IMR-90 (cell line): ENCODE data around the gene NPLOC4. TPM values are rescaled to one million over a fixed set of nuclear protein-coding genes. Genes with fewer than 3 reads are reported as not detected.

ENCODE experiments used
- ATAC-seq: fragments of 200-7000 bp; cut with Tn5 transposase; 2 replicates; pipeline ENCODE4 v1.9.1; 2020; ENCODE audit warnings: low read depth, mild to moderate bottlenecking, moderate library complexity
- BruUV-seq: library from RNA; stranded (reverse); fragments of 400-500 nt; replicated peaks from 2 replicates; lab custom pipeline; 2021; lab: Mats Ljungman, UMichigan
- CTCF ChIA-PET: fragments of 300-600 bp; formaldehyde crosslinking; extraction: SDS; loops from one replicate; lab custom pipeline; 2021; ENCODE audit warnings: antibody characterized with exemption; lab: Yijun Ruan, JAX
- POLR2A ChIA-PET: fragments of 300-600 bp; sonication (Branson Sonifier 250); formaldehyde crosslinking; loops from one replicate; lab custom pipeline; 2022; ENCODE audit warnings: antibody characterized with exemption; ENCODE audit not compliant: unreplicated experiment; lab: Charles Lee
- DNase-seq: peaks from one replicate; pipeline ENCODE4 v3.0.0; 2013
- H2AFZ ChIP-seq: replicated peaks from 2 replicates; pipeline ENCODE3; 2013; ENCODE audit warnings: low read length, mild to moderate bottlenecking; ENCODE audit not compliant: poor library complexity
- H2AK5ac ChIP-seq: 2 replicates; pipeline ENCODE4 v1.6.1; 2013; ENCODE audit warnings: low read depth, low read length, inconsistent platforms
- H2AK9ac ChIP-seq: replicated peaks from 2 replicates; pipeline ENCODE3; 2013; ENCODE audit warnings: mild to moderate bottlenecking, low read depth, low read length, moderate library complexity; ENCODE audit not compliant: poor library complexity
- H2BK120ac ChIP-seq: 2 replicates; pipeline ENCODE4 v1.6.1; 2013; ENCODE audit warnings: low read depth, low read length, inconsistent platforms
- H2BK15ac ChIP-seq: 3 replicates; pipeline ENCODE4 v1.6.1; 2013; ENCODE audit warnings: low read depth, low read length, inconsistent platforms
- H2BK20ac ChIP-seq: 2 replicates; pipeline ENCODE4 v1.6.1; 2013; ENCODE audit warnings: low read depth, mild to moderate bottlenecking, inconsistent platforms, low read length, moderate library complexity
- H2BK5ac ChIP-seq: 2 replicates; pipeline ENCODE4 v1.6.1; 2013; ENCODE audit warnings: mild to moderate bottlenecking, low read depth, low read length, inconsistent platforms; ENCODE audit not compliant: poor library complexity, severe bottlenecking
- H3K14ac ChIP-seq: replicated peaks from 2 replicates; pipeline ENCODE4 v1.6.1; 2013; ENCODE audit warnings: low read depth, low read length, inconsistent platforms
- H3K18ac ChIP-seq: 2 replicates; pipeline ENCODE4 v1.6.1; 2013; ENCODE audit warnings: low read depth, low read length, control low read depth
- H3K23ac ChIP-seq: 2 replicates; pipeline ENCODE4 v1.6.1; 2013; ENCODE audit warnings: low read depth, low read length, inconsistent platforms
- H3K27ac ChIP-seq: 2 replicates; pipeline ENCODE4 v1.5.1; 2013; ENCODE audit warnings: mild to moderate bottlenecking, control low read depth, low read length; ENCODE audit not compliant: insufficient read depth
- H3K27me3 ChIP-seq: 2 replicates; pipeline ENCODE4 v1.6.1; 2013; ENCODE audit warnings: low read length; ENCODE audit not compliant: control insufficient read depth, insufficient read depth
- H3K36me3 ChIP-seq: 2 replicates; pipeline ENCODE4 v1.6.1; 2013; ENCODE audit warnings: low read length, mixed read lengths; ENCODE audit not compliant: control insufficient read depth, insufficient read depth
- H3K4ac ChIP-seq: 2 replicates; pipeline ENCODE4 v1.6.1; 2013; ENCODE audit warnings: low read depth, low read length, inconsistent platforms
- H3K4me1 ChIP-seq: 2 replicates; pipeline ENCODE4 v1.6.1; 2013; ENCODE audit warnings: low read length, mixed read lengths; ENCODE audit not compliant: control insufficient read depth, insufficient read depth
- H3K4me2 ChIP-seq: 2 replicates; pipeline ENCODE4 v1.6.1; 2013; ENCODE audit warnings: low read depth, mild to moderate bottlenecking, control low read depth, low read length, moderate library complexity
- H3K4me3 ChIP-seq: 2 replicates; pipeline ENCODE4 v1.5.1; 2013; ENCODE audit warnings: low read depth, mild to moderate bottlenecking, control low read depth, low read length, moderate library complexity; ENCODE audit not compliant: insufficient read depth
- H3K56ac ChIP-seq: 2 replicates; pipeline ENCODE4 v1.6.1; 2013; ENCODE audit warnings: low read length, inconsistent platforms; ENCODE audit not compliant: insufficient read depth; ENCODE audit errors: extremely low read depth
- H3K79me1 ChIP-seq, 2 experiments: 2 replicates each; pipeline ENCODE4 v1.6.1; 2013; ENCODE audit warnings: low read length in 2 of 2, inconsistent platforms in 1 of 2, low read depth in 1 of 2
- H3K9ac ChIP-seq: 2 replicates; pipeline ENCODE4 v1.6.1; 2013; ENCODE audit warnings: low read depth, low read length, control low read depth
- H3K9me1 ChIP-seq: 2 replicates; pipeline ENCODE4 v1.6.1; 2013; ENCODE audit warnings: low read length, inconsistent platforms; ENCODE audit not compliant: insufficient read depth
- H3K9me3 ChIP-seq: 2 replicates; pipeline ENCODE4 v1.6.1; 2013; ENCODE audit warnings: low read length; ENCODE audit not compliant: control insufficient read depth, insufficient read depth
- H4K20me1 ChIP-seq: 2 replicates; pipeline ENCODE4 v1.6.1; 2013; ENCODE audit warnings: low read length, inconsistent platforms; ENCODE audit not compliant: insufficient read depth
- H4K5ac ChIP-seq: 2 replicates; pipeline ENCODE4 v1.6.1; 2013; ENCODE audit warnings: mild to moderate bottlenecking, low read depth, low read length, control low read depth
- H4K8ac ChIP-seq, 2 experiments: 2 replicates each; pipeline ENCODE4 v1.6.1; 2013; ENCODE audit warnings: low read depth in 2 of 2, low read length in 2 of 2, control low read depth in 1 of 2, inconsistent platforms in 1 of 2
- H4K91ac ChIP-seq: 2 replicates; pipeline ENCODE4 v1.6.1; 2013; ENCODE audit warnings: low read depth, low read length, inconsistent platforms; ENCODE audit not compliant: insufficient read depth
- BHLHE40 ChIP-seq: fragments of 150-350 bp; IDR thresholded peaks from 2 replicates; pipeline ENCODE4 v1.6.1; 2016; ENCODE audit warnings: mild to moderate bottlenecking, low read depth, low read length
- CEBPB ChIP-seq: IDR thresholded peaks from 2 replicates; pipeline ENCODE4 v1.6.1; 2012; ENCODE audit warnings: low read depth, low read length, improper control_type of control experiment
- CHD1 ChIP-seq: IDR thresholded peaks from 2 replicates; pipeline ENCODE4 v1.6.1; 2012; ENCODE audit warnings: low read depth, low read length, improper control_type of control experiment
- MAFK ChIP-seq: IDR thresholded peaks from 2 replicates; pipeline ENCODE4 v1.6.1; 2012; ENCODE audit warnings: low read depth, low read length, improper control_type of control experiment
- MXI1 ChIP-seq: IDR thresholded peaks from 2 replicates; pipeline ENCODE4 v1.6.1; 2012; ENCODE audit warnings: low read depth, mild to moderate bottlenecking, low read length, moderate library complexity, borderline replicate concordance
- POLR2A ChIP-seq: IDR thresholded peaks from 2 replicates; pipeline ENCODE4 v1.6.1; 2012; ENCODE audit warnings: mild to moderate bottlenecking, low read depth, low read length
- RCOR1 ChIP-seq: IDR thresholded peaks from 2 replicates; pipeline ENCODE4 v1.6.1; 2012; ENCODE audit warnings: mild to moderate bottlenecking, low read length, improper control_type of control experiment; ENCODE audit not compliant: insufficient replicate concordance
- RFX5 ChIP-seq: IDR thresholded peaks from 2 replicates; pipeline ENCODE4 v1.8.0; 2012; ENCODE audit warnings: low read depth, mild to moderate bottlenecking, low read length, moderate library complexity
- WGBS, 2 experiments: methylation state at CpG; one replicate each; pipeline versions ENCODE4 v1.1.5 to v1.1.7; 2013; ENCODE audit warnings: missing lambda C conversion rate in 2 of 2; ENCODE audit not compliant: insufficient read length in 1 of 2; ENCODE audit errors: extremely low coverage in 2 of 2; 5-methylcytosine and 5-hydroxymethylcytosine counted together
- dilution Hi-C: fragments of 300-500 bp; cut with HindIII; formaldehyde crosslinking; loops from one replicate; pipeline ENCODE4 v1.14.3; 2018; ENCODE audit warnings: low sequenced_read_pairs; ENCODE audit not compliant: unreplicated experiment
- in situ Hi-C: fragments of 300-500 bp; cut with MboI; formaldehyde crosslinking; loops from 3 replicates; pipeline ENCODE4 v1.14.3; 2019; ENCODE audit warnings: low sequenced_read_pairs, inconsistent platforms, mixed read lengths
- intact Hi-C: fragments of 100-400 bp; cut with micrococcal nuclease; formaldehyde crosslinking; loops from 2 replicates; pipeline ENCODE4 v1.10.0; 2022
- polyA plus RNA-seq, 3 experiments: library from polyadenylated mRNA; depleted of rRNA; stranded (reverse); fragments of >200 nt; gene quantifications; 2 replicates each; pipeline ENCODE4 v1.2.3, GENCODE V29; 2012; ENCODE audit warnings: low replicate concordance in 1 of 3
- total RNA-seq: library from RNA; depleted of rRNA; stranded (reverse); fragments of >200 nt; gene quantifications from 2 replicates; pipeline ENCODE4 v1.2.3, GENCODE V29; 2012
- TF ChIP-seq, protein P1 (sequence below): conservative IDR thresholded peaks from 2 replicates; pipeline ENCODE4 v1.5.1; 2012; ENCODE audit warnings: mild to moderate bottlenecking, low read depth, low read length, improper control_type of control experiment
- TF ChIP-seq, protein P2 (sequence below): fragments of 150-350 bp; IDR thresholded peaks from 2 replicates; pipeline ENCODE4 v1.6.1; 2016; ENCODE audit warnings: low read depth, mild to moderate bottlenecking, low read length, moderate library complexity, borderline replicate concordance
- TF ChIP-seq, protein P3 (sequence below): fragments of 150-350 bp; IDR thresholded peaks from 2 replicates; pipeline ENCODE4 v1.6.1; 2017; ENCODE audit warnings: mild to moderate bottlenecking, antibody characterized with exemption, low read length, low read depth

Gene NPLOC4
- total and polyA plus RNA-seq, 2 of the 4 experiments (the other 2 are of a cell fraction) = 70.4 to 78.3 TPM

DNA sequence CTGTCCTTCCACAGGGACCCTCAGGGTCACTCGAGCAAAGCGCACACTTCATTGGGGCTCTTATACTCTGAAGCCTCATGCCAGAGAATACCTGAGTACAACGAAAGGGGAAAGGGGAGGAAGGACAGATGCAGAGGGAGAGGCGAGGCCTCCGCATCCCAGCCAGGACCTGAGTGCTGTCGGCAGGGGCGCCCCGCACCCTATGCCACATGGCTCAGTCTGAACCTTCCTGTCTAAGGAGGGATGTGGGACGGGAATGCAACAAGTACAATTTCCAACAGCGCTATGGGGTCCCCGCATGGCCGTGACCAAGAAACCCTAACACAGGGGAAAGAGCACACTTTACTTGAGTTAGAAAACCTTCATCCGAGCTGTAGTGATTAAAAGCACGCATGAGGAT lies 44.9 kb downstream of the NPLOC4 start:
- Histone ChIP-seq H4K8ac (no peak overlapping the region), H3K36me3 (peaks cover 62% of the 10 kb centered on the region), H3K56ac (no peak overlapping the region), H2AK5ac (no peak overlapping the region), H3K23ac (no peak overlapping the region), H3K4me3 (no peak overlapping the region), H3K4ac (no peak overlapping the region), H4K91ac (no peak overlapping the region), H3K27me3 (no peaks in the 10 kb centered on the region), H2BK5ac (no peak overlapping the region), H3K27ac (no peak overlapping the region), H3K79me1 (peaks cover 44 to 61% of the 10 kb centered on the region in 2 experiments), H2BK15ac (no peak overlapping the region), H4K20me1 (peaks cover 9% of the 10 kb centered on the region), H3K18ac (no peak overlapping the region), H3K9ac (no peak overlapping the region), H2AK9ac (no peak overlapping the region), H2AFZ (no peak overlapping the region), H2BK20ac (no peak overlapping the region), H3K4me2 (no peak overlapping the region), H2BK120ac (no peak overlapping the region), H4K5ac (no peak overlapping the region), H3K9me1 (no peaks in the 10 kb centered on the region), H3K14ac (no peak overlapping the region), H3K4me1 (no peaks in the 10 kb centered on the region), H3K9me3 (no peaks in the 10 kb centered on the region)
- in situ Hi-C loops (no loop called here), intact Hi-C loops (no loop called here), dilution Hi-C loops (no loop called here)
- BruUV-seq = no TSS peak
- no peak for ATAC-seq
- ChIA-PET POLR2A (no interaction called here), CTCF (no interaction called here)
- DNase-seq = no peak
- WGBS, 2 experiments = 95% methylated on average over 4 of the region's 14 CpGs; no CpG with 5 or more reads in 1 of the 2 experiments
- TF ChIP-seq BHLHE40 (no peak), POLR2A (no peak), RFX5 (no peak), RCOR1 (no peak), CHD1 (no peak), MAFK (no peak), CEBPB (no peak), MXI1 (no peak)
- TF ChIP-seq, protein P1, sequence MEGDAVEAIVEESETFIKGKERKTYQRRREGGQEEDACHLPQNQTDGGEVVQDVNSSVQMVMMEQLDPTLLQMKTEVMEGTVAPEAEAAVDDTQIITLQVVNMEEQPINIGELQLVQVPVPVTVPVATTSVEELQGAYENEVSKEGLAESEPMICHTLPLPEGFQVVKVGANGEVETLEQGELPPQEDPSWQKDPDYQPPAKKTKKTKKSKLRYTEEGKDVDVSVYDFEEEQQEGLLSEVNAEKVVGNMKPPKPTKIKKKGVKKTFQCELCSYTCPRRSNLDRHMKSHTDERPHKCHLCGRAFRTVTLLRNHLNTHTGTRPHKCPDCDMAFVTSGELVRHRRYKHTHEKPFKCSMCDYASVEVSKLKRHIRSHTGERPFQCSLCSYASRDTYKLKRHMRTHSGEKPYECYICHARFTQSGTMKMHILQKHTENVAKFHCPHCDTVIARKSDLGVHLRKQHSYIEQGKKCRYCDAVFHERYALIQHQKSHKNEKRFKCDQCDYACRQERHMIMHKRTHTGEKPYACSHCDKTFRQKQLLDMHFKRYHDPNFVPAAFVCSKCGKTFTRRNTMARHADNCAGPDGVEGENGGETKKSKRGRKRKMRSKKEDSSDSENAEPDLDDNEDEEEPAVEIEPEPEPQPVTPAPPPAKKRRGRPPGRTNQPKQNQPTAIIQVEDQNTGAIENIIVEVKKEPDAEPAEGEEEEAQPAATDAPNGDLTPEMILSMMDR = no peak
- TF ChIP-seq, protein P2, sequence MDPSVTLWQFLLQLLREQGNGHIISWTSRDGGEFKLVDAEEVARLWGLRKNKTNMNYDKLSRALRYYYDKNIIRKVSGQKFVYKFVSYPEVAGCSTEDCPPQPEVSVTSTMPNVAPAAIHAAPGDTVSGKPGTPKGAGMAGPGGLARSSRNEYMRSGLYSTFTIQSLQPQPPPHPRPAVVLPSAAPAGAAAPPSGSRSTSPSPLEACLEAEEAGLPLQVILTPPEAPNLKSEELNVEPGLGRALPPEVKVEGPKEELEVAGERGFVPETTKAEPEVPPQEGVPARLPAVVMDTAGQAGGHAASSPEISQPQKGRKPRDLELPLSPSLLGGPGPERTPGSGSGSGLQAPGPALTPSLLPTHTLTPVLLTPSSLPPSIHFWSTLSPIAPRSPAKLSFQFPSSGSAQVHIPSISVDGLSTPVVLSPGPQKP = no peak
- TF ChIP-seq, protein P3, sequence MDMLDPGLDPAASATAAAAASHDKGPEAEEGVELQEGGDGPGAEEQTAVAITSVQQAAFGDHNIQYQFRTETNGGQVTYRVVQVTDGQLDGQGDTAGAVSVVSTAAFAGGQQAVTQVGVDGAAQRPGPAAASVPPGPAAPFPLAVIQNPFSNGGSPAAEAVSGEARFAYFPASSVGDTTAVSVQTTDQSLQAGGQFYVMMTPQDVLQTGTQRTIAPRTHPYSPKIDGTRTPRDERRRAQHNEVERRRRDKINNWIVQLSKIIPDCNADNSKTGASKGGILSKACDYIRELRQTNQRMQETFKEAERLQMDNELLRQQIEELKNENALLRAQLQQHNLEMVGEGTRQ = no peak
